ENCODE results near the gene C6.

GRCh38 chr5:41223962-41224361 lies 10.6 kb upstream of the C6 start:
- TF ChIP-seq GATA3 (IDR thresholded peaks at IDR 0.05; ENCODE audit: low read depth, low read length) (no peak), GATA2 (IDR thresholded peaks at IDR 0.05; ENCODE audit: low read depth, low read length) (no peak)
